ENCODE results near the gene C8B. TPM values are rescaled to one million over a fixed set of nuclear protein-coding genes. Genes with fewer than 3 reads are reported as not detected.

Gene C8B
- total and polyA plus RNA-seq, 2 donors (not counting 1 experiment from before 2014, with no cell fraction given): not detected

DNA sequence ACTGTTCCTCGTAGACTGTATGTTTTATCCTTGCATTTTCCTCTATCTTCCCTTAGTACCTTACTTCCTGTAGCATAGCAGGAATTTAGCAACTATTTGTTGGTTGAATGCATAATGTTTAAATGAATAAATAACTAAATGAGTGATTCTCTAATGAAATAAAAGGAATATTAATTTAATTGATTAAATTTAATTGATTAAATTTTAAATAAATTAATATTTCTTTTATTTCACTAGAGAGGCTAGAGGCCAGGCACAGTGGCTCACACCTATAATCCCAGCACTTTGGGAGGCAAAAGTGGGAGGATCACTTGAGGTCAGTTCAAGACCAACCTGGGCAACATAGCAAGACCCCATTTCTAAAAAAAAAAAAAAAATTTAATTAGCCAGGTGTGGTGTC, 25.8 kb downstream of the C8B start:
- H3K4me1 ChIP-seq (ENCODE audit: control insufficient read depth in 2 of 2, insufficient read depth in 2 of 2, low read length in 2 of 2): no peaks in the 10 kb centered on the region
- no peaks in the 10 kb centered on the region for H3K4me1 Mint-ChIP-seq
- intact Hi-C loops (cut with micrococcal nuclease): no loop called here
- no peak overlapping the region for H3K27ac Mint-ChIP-seq
- H3K9ac ChIP-seq (ENCODE audit: low read length): no peak overlapping the region
- no CpG with 5 or more reads among the region's 1 CpG for WGBS (ENCODE audit: insufficient coverage)
- peaks cover 15% of the 10 kb centered on the region for H3K27me3 Mint-ChIP-seq
- H4K20me1 ChIP-seq (ENCODE audit: control insufficient read depth, insufficient read depth, low read length, poor library complexity, severe bottlenecking): no peaks in the 10 kb centered on the region
- no peak overlapping the region for H2AFZ ChIP-seq (ENCODE audit: insufficient read depth, low read depth, low read length, poor library complexity, severe bottlenecking)
- H3K9me3 ChIP-seq (ENCODE audit: control extremely low read depth in 1 of 3, control insufficient read depth in 2 of 3, insufficient read depth in 1 of 3, low read length in 2 of 3): no peaks in the 10 kb centered on the region
- ATAC-seq (ENCODE audit: low read depth) (no peak), DNase-seq (no peak)
- no peak overlapping the region for H3K4me3 ChIP-seq (ENCODE audit: control extremely low read depth in 1 of 5, extremely low read depth in 1 of 5, insufficient read depth in 1 of 5, low read depth in 2 of 5, low read length in 4 of 5)
- no peaks in the 10 kb centered on the region for H3K79me2 ChIP-seq (ENCODE audit: control insufficient read depth, insufficient read depth, low read length)
- ChIA-PET POLR2A (no interaction called here), CTCF (no interaction called here)
- no peaks in the 10 kb centered on the region for H3K9me3 Mint-ChIP-seq (ENCODE audit: insufficient read depth)
- H3K4me3 Mint-ChIP-seq: no peak overlapping the region
- TF ChIP-seq, protein P1, sequence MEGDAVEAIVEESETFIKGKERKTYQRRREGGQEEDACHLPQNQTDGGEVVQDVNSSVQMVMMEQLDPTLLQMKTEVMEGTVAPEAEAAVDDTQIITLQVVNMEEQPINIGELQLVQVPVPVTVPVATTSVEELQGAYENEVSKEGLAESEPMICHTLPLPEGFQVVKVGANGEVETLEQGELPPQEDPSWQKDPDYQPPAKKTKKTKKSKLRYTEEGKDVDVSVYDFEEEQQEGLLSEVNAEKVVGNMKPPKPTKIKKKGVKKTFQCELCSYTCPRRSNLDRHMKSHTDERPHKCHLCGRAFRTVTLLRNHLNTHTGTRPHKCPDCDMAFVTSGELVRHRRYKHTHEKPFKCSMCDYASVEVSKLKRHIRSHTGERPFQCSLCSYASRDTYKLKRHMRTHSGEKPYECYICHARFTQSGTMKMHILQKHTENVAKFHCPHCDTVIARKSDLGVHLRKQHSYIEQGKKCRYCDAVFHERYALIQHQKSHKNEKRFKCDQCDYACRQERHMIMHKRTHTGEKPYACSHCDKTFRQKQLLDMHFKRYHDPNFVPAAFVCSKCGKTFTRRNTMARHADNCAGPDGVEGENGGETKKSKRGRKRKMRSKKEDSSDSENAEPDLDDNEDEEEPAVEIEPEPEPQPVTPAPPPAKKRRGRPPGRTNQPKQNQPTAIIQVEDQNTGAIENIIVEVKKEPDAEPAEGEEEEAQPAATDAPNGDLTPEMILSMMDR (IDR thresholded peaks at IDR 0.05): no peak
- TF ChIP-seq EZH2 (IDR thresholded peaks at IDR 0.05; ENCODE audit: borderline replicate concordance, insufficient read depth, low read depth, low read length, poor library complexity, severe bottlenecking): no peak
- no peak overlapping the region for H3K27ac ChIP-seq (ENCODE audit: low read length in 2 of 2)
- H3K27me3 ChIP-seq (replicated peaks in 1 of 4; ENCODE audit: control extremely low read depth in 1 of 4, control insufficient read depth in 3 of 4, insufficient read depth in 4 of 4, low read length in 3 of 4): no peaks in the 10 kb centered on the region
- H3K36me3 ChIP-seq (replicated peaks in 1 of 2; ENCODE audit: control extremely low read depth in 1 of 2, control insufficient read depth in 1 of 2, extremely low read depth in 1 of 2, insufficient read depth in 2 of 2, low read length in 1 of 2): no peaks in the 10 kb centered on the region
- no peak overlapping the region for H3K4me2 ChIP-seq (replicated peaks; ENCODE audit: low read depth, low read length, poor library complexity, severe bottlenecking)

GRCh38 chr1:56939209-56939608, 26.6 kb downstream of the C8B start:
- no peak overlapping the region for H3K27ac ChIP-seq (ENCODE audit: low read length in 2 of 2)
- H3K4me3 ChIP-seq (ENCODE audit: control extremely low read depth in 1 of 5, extremely low read depth in 1 of 5, insufficient read depth in 1 of 5, low read depth in 2 of 5, low read length in 4 of 5): no peak overlapping the region
- H3K4me2 ChIP-seq (replicated peaks; ENCODE audit: low read depth, low read length, poor library complexity, severe bottlenecking): no peak overlapping the region
- H3K79me2 ChIP-seq (ENCODE audit: control insufficient read depth, insufficient read depth, low read length): no peaks in the 10 kb centered on the region
- Mint-ChIP-seq H3K27me3 (peaks cover 15% of the 10 kb centered on the region), H3K4me3 (no peak overlapping the region), H3K9me3 (ENCODE audit: insufficient read depth) (no peaks in the 10 kb centered on the region), H3K27ac (no peak overlapping the region), H3K4me1 (no peaks in the 10 kb centered on the region)
- WGBS (ENCODE audit: insufficient coverage): no CpG with 5 or more reads among the region's 2 CpGs
- ATAC-seq (ENCODE audit: low read depth) (no peak), DNase-seq (no peak)
- ChIA-PET CTCF (no interaction called here), POLR2A (no interaction called here)
- H3K9me3 ChIP-seq (ENCODE audit: control extremely low read depth in 1 of 3, control insufficient read depth in 2 of 3, insufficient read depth in 1 of 3, low read length in 2 of 3): no peaks in the 10 kb centered on the region
- no peaks in the 10 kb centered on the region for H3K4me1 ChIP-seq (ENCODE audit: control insufficient read depth in 2 of 2, insufficient read depth in 2 of 2, low read length in 2 of 2)
- no peak overlapping the region for H3K9ac ChIP-seq (ENCODE audit: low read length)
- H2AFZ ChIP-seq (ENCODE audit: insufficient read depth, low read depth, low read length, poor library complexity, severe bottlenecking): no peak overlapping the region
- H3K36me3 ChIP-seq (replicated peaks in 1 of 2; ENCODE audit: control extremely low read depth in 1 of 2, control insufficient read depth in 1 of 2, extremely low read depth in 1 of 2, insufficient read depth in 2 of 2, low read length in 1 of 2): no peaks in the 10 kb centered on the region
- intact Hi-C loops (cut with micrococcal nuclease): no loop called here
- H4K20me1 ChIP-seq (ENCODE audit: control insufficient read depth, insufficient read depth, low read length, poor library complexity, severe bottlenecking): no peaks in the 10 kb centered on the region
- TF ChIP-seq EZH2 (IDR thresholded peaks at IDR 0.05; ENCODE audit: borderline replicate concordance, insufficient read depth, low read depth, low read length, poor library complexity, severe bottlenecking): no peak
- TF ChIP-seq, protein P1 (IDR thresholded peaks at IDR 0.05): no peak
- H3K27me3 ChIP-seq (replicated peaks in 1 of 4; ENCODE audit: control extremely low read depth in 1 of 4, control insufficient read depth in 3 of 4, insufficient read depth in 4 of 4, low read length in 3 of 4): no peaks in the 10 kb centered on the region

Measured in B cell (primary cell).